SU-DHL-6 (cell line): Measurements from ENCODE around the gene RNF167.

Experiments used
- CTCF ChIP-seq: fragments of 200-600 bp; sonication (generic); IDR thresholded peaks from one replicate; pipeline ENCODE4 v1.5.1; 2017; ENCODE audit warnings: antibody characterized with exemption, mild to moderate bottlenecking, low read length, moderate library complexity; ENCODE audit not compliant: insufficient read depth, poor library complexity, severe bottlenecking
- EZH2phosphoT487 ChIP-seq: fragments of 200-600 bp; sonication (generic), shearing (Covaris generic); conservative IDR thresholded peaks from 2 replicates; pipeline ENCODE4 v1.6.1; 2018; ENCODE audit warnings: mild to moderate bottlenecking, antibody characterized with exemption, low read length, moderate library complexity, mixed read lengths

DNA sequence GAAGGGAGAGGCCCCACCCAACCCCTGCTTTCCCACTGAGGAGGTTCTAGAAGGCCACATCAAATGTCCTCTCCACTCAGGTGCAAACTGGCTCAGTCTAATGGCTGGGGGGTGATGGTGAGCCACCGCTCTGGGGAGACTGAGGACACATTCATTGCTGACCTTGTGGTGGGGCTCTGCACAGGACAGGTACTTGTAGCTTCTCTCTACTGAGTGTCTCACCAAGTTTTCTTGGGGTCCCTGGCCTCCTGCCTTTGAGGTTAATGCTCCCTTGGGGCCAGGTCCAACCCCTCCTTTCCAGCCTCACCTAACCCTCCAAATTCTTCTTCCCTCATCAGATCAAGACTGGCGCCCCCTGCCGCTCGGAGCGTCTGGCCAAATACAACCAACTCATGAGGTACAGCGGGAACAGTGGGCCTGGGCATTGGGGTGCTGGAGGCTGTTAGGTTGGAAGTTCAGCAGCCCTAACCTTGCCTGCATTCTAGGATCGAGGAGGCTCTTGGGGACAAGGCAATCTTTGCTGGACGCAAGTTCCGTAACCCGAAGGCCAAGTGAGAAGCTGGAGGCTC lies 16.5 kb downstream of the RNF167 start:
- TF ChIP-seq EZH2phosphoT487 = no peak
- TF ChIP-seq CTCF = peak; percentile 96
